IMR-90 (cell line): ENCODE measurements around the gene ORMDL3. TPM values are rescaled to one million over a fixed set of nuclear protein-coding genes. Genes with fewer than 3 reads are reported as not detected.

Experiments
- CEBPB ChIP-seq: IDR thresholded peaks from 2 replicates; pipeline ENCODE4 v1.6.1; 2012; ENCODE audit warnings: low read depth, low read length, improper control_type of control experiment
- FOS ChIP-seq: fragments of 150-350 bp; IDR thresholded peaks from 2 replicates; pipeline ENCODE4 v1.6.1; 2016; ENCODE audit warnings: low read depth, low read length
- MAFK ChIP-seq: IDR thresholded peaks from 2 replicates; pipeline ENCODE4 v1.6.1; 2012; ENCODE audit warnings: low read depth, low read length, improper control_type of control experiment
- MAZ ChIP-seq: IDR thresholded peaks from 2 replicates; pipeline ENCODE4 v1.6.1; 2012; ENCODE audit warnings: low read depth, mild to moderate bottlenecking, low read length, improper control_type of control experiment, moderate library complexity, borderline replicate concordance
- NFE2L2 ChIP-seq: fragments of 150-350 bp; IDR thresholded peaks from 2 replicates; pipeline ENCODE4 v1.6.1; 2016; ENCODE audit warnings: low read depth, mild to moderate bottlenecking, low read length
- RAD21 ChIP-seq: IDR thresholded peaks from 2 replicates; pipeline ENCODE4 v1.6.1; 2012; ENCODE audit warnings: low read length, improper control_type of control experiment
- polyA plus RNA-seq, 3 experiments: library from polyadenylated mRNA; depleted of rRNA; stranded (reverse); fragments of >200 nt; gene quantifications; 2 replicates each; pipeline ENCODE4 v1.2.3, GENCODE V29; 2012; ENCODE audit warnings: low replicate concordance in 1 of 3
- total RNA-seq: library from RNA; depleted of rRNA; stranded (reverse); fragments of >200 nt; gene quantifications from 2 replicates; pipeline ENCODE4 v1.2.3, GENCODE V29; 2012

Gene ORMDL3
- total and polyA plus RNA-seq, 2 of the 4 experiments (the other 2 are of a cell fraction): 45.7 to 78.6 TPM

GRCh38 chr17:39927101-39927928 is at the start of gene ORMDL3, which contains the start of gene LRRC3C (continued):
- TF ChIP-seq MAFK (no peak), MAZ (peak; percentile 90), FOS (peak; percentile 24; the same call in 1 of the 2 replicates), RAD21 (no peak), CEBPB (no peak), NFE2L2 (0 out of 2 replicates have a peak, but pooled peaks have one; percentile 32)
